GM21619 (cell line): ENCODE measurements around the gene CNOT2.
"Not testable (repeated sequence)": the region's sequence is repeated elsewhere in the genome, so short reads cannot be mapped to it uniquely, and the experiment has no call there.

Experiments
- ATAC-seq: cut with Tn5 transposase; IDR thresholded peaks from one replicate; pipeline ENCODE4 v1.9.1; 2021; ENCODE audit not compliant: unreplicated experiment

Gene CNOT2

DNA sequence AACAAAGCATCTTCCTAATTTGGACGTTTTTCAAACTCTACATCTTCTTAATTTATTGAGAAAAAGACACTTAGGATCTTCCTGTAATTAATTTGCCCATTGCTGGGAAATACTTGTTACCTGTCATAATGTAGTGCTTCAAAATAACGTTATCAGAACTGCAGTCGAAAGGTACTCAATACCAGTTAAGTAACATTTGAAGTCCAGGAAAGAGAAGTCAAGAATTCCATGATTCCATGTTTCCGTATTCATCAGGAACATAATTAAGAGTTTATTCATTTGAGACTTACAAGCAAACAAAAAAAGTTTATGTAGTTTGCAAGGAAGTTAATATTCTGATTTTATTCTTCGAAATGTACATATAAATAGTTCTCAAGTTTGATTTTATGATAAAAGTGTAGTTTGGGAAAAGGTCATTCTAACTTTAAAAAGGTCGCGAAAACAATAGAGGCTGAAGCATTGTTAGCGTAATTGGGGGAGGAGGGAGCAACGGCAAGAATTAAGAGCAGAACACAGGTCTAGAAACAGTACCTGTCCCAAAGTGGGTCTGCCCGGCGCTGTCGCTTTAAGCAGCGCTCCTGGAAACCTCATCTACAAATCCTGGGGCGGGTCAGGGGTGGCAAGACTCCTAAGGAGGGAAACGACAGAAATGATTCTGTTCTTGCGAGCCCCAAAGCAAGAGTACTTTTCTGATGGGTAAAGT is 121.6 kb downstream of the CNOT2 start:
- ATAC-seq = no peak

DNA sequence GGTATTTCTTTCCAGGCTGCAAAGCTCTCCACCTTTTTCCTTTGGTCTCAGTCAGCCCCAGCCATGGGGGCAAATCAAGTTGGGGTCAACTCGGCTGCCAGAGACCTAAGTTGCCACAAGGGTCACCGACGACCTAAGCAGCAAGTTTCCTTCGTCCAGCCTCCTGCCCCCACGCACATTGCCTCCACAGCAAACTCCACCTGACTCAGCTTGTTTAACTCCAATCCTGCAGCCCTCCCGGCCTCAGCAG is 122.1 kb downstream of the CNOT2 start:
- ATAC-seq = no peak

GRCh38 chr12:70365648-70366518 is 122.7 kb downstream of the CNOT2 start, which contains the start of gene KCNMB4:
KCNMB4 (plus strand) TSS chr12:70366290; CDS start chr12:70366735, 445 bp downstream.
- peak; percentile 81 for ATAC-seq

- ATAC-seq = peak; percentile 39
These were observed 123.5 kb downstream of the CNOT2 start for GRCh38 chr12:70366581-70367257.

DNA sequence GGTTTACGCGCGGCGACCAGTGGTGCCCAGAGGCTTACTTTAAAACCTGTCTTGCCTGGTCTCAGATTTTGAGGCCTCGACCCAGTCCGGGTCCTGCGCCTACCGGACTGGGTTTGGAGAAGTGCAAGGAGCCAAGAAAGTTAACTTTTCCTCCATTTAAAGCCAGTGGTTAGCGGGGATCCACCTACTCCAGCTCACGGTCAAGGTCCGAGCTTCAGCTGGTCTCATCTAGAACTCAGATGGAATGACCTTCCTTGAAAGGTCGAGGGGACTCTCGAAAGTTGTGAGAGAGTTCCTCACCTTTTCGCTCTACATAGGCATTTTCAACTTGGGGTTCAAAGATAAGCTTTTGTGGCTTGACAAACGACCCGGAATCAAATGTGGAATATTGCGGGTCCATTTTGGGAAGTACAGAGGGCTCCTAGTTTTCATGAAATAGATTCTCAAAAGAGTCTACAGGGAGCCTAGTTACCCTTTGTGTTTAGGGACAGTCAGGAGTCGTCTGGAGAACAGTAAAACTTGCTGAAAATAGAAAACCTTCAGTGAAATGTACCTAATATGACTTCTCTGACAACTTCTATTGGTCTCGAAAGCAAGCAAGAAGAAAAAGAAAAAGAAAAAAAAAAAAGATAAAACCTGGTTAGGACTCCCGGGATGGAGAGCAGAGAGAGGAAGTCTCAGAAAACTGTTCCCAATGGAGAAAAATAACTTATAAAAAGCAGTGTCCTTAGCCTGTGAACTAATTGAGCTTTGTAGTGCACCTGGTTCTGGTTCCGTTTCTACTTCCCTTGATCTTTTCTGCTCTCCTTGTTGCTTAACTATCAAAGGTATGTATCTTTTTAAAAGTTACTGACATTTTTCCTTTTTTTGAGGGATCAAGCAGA is 124.3 kb downstream of the CNOT2 start:
- no peak for ATAC-seq

DNA sequence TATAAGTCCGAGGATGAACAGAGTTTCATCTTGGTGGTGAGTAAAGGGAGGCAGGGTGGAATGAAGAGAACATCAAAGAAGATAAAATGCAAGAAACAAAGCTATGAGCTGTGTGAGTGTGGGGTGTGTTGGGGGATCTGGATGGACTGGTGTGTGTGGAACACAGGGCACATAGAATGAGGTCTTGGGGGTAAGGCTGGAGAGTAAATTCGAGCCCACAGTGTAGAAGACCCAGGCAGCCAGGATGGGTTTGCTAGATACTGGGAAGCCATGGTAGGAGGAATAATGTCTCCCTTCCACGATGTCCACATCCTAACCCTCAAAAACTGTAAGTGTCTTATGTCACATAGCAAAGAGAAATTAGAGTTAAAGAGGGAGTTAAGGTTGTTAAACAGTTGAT is 129.6 kb downstream of the CNOT2 start:
- no peak for ATAC-seq

DNA sequence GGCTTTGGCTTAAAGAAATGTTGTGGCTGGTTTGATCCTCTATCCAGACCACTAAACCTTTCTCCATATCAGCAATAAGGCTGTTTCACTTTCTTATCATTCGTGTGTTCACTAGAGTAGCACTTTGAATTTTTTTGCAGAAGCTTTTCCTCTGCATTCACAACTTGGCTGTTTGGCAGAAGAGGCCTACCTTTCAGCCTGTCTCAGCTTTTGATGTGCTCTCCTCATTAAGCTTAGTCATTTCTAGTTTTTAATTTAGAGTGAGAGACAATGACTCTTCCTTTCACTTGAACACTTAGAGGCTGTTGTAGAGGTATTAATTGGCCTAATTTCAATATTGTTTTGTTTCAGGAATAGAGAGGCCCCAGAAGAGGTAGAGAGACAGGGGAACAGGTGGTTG is 136.6 kb downstream of the CNOT2 start:
- no peak for ATAC-seq

- ATAC-seq = no peak
These were observed 140.3 kb downstream of the CNOT2 start for GRCh38 chr12:70383484-70383883.

DNA sequence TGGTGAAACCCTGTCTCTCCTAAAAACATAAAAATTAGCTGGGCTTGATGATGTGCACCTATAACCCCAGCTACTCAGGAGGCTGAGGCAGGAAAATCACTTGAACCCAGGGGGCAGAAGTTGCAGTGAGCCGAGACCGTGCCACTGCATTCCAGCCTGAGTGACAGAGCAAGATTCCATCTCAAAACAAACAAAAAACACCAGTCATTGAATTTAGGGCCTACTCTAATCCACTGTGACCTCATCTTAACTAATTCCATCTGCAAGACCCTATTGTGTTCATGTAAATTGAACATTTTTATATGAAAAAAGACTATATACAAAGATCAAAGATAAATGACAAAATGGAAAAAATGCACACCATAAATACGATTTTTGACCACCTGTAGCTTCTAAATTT is 140.7 kb downstream of the CNOT2 start:
- no peak for ATAC-seq

DNA sequence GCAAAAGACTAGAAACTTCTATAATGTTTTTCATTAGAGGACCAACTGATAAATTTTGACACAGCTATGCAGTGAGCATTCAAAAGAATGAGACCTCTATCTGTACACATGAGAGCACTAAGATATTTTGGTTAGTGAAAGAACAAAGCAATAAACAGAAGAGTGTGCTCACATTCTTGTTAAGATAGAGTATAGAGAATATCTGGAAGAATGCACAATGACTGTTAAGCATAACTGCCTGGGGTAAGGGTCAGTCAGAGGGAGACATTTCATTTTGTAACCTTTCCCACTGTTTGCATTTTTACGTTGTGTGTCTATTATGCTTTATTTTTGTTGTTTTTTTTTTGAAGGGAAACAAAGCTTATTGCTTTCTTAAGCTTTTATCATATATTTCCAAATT is 143.5 kb downstream of the CNOT2 start:
- ATAC-seq = no peak

DNA sequence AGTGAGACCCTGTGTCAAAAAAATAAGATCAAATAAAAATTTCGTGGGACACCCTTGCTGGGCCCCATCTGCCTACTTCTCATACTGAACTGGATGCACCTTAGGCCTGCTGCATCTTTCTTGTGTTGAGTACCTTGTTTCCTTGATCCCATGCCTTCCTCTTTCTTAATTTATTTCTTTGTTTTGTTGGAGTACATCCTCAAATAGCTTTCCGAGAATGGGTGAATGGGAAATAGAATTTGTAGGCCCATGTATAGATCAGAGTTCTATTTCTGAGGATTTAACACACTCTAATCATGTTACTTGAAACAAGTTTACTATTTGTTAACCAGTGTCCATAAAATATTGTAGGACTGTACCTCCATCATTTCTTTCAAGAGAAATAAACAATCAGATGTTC is 146.4 kb downstream of the CNOT2 start:
- ATAC-seq = no peak

GRCh38 chr12:70392631-70393030 is 149.4 kb downstream of the CNOT2 start:
- not testable (repeated sequence) for ATAC-seq

GRCh38 chr12:70393787-70394499 is 150.7 kb downstream of the CNOT2 start:
- no peak for ATAC-seq

DNA sequence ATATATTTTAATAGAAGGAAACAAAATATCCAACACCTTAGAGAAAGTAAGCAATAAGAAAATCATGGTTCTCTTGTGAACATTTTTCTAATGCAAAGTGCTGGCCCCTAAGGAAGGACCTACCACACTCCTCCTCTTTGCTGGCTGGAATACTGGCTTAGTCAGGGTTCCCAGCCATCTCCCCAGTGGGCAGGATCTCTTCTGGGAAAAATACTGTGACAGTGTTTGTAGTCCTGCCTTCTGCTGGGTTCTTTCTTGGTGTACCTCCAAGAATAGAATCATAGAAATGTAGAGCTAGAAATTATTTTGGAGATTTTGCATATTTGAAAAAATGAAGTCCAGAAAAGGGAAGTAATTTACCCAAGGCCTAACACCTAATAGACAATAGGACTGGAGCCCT is 154.8 kb downstream of the CNOT2 start:
- ATAC-seq = no peak

- no peak for ATAC-seq
These were observed 155.6 kb downstream of the CNOT2 start for GRCh38 chr12:70398862-70399261.

GRCh38 chr12:70399311-70399710 is 156.1 kb downstream of the CNOT2 start:
- ATAC-seq = no peak

DNA sequence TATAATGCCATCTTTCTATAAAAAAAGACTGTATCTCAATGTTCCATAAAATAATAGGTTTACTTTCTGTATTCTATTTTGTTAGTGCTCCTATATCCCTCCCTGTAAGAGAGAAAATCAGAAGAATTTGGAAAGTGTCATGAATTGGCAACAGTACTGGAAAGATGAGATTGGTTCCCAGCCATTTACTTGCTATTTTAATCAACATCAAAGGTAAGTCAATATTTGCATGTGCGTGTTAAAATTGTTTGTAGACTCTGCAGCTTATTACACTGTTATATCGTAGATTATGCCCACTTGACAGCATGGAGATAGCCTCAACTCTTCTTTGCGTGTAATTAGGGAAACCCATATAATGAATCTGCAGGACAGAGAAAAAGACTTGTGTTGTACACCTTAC is 156.9 kb downstream of the CNOT2 start:
- ATAC-seq = no peak

- ATAC-seq = no peak
These were observed 159.4 kb downstream of the CNOT2 start for GRCh38 chr12:70402597-70402996.

- no peak for ATAC-seq
These were observed 160.6 kb downstream of the CNOT2 start for GRCh38 chr12:70403826-70404225.
